Coronary artery (tissue), 2 donors: ENCODE results near the gene CEACAM16.

Source experiments
- DNase-seq: peaks from one replicate; pipeline ENCODE4 v3.0.0-alpha.2; 2017; ENCODE audit warnings: low spot score
- H3K27ac ChIP-seq, 2 donors: fragments of 200-600 bp; sonication (generic); one replicate each; pipeline ENCODE4 v1.5.1; 2016 to 2019
- H3K4me3 ChIP-seq: fragments of 200-600 bp; sonication (generic); 2 replicates; pipeline ENCODE4 v1.5.1; 2016; ENCODE audit warnings: mild to moderate bottlenecking, moderate library complexity
- TF ChIP-seq, protein P1 (sequence below): fragments of 200-600 bp; sonication (generic); IDR thresholded peaks from one replicate; pipeline ENCODE4 v1.5.1; 2019; ENCODE audit warnings: antibody characterized with exemption

CEACAM16 gene

DNA sequence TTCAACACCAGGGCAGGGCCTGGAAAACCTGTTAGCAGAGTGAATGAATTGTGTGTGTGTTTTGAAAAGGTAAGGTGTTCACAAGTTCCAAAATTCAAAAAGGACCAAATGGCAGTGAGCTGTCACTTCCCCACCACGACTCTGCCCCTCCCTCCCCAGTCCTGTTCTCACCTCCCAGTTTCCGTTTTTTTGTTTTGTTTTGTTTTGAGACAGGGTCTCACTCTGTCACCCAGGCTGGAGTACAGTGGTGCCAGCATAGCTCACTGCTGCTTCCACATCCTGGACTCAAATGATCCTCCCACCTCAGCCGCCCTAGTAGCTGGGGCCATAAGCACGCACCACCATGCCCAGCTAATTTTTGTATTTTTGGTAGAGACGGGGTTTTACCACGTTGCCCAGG, 29.2 kb downstream of the CEACAM16 start:
- no peak overlapping the region for H3K27ac ChIP-seq
- DNase-seq, result no peak
- TF ChIP-seq, protein P1, sequence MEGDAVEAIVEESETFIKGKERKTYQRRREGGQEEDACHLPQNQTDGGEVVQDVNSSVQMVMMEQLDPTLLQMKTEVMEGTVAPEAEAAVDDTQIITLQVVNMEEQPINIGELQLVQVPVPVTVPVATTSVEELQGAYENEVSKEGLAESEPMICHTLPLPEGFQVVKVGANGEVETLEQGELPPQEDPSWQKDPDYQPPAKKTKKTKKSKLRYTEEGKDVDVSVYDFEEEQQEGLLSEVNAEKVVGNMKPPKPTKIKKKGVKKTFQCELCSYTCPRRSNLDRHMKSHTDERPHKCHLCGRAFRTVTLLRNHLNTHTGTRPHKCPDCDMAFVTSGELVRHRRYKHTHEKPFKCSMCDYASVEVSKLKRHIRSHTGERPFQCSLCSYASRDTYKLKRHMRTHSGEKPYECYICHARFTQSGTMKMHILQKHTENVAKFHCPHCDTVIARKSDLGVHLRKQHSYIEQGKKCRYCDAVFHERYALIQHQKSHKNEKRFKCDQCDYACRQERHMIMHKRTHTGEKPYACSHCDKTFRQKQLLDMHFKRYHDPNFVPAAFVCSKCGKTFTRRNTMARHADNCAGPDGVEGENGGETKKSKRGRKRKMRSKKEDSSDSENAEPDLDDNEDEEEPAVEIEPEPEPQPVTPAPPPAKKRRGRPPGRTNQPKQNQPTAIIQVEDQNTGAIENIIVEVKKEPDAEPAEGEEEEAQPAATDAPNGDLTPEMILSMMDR, result no peak

DNA sequence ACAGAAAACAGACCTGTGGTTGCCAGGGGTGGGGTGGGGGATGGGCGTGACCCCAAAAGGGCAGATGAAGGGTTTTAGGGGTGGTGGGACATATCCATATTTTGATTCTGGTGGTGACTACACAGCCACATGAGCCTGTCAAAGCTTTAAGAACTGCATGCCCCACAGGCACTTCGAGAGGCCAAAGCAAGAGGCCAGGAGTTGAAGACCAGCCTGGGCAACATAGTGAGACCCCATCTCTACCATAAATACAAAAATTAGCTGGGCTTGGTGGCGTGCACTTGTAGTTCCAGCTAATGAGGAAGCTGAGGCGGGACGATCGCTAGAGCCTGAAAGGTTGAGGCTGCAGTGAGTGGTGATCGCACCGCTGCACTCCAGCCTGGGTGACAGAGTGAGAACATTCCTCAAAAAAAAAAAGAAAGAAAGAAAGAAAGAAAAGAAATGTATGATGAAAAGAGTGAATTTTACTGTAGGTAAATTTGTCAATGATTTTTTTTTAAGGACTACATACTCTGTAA, 30.6 kb downstream of the CEACAM16 start:
- H3K4me3 ChIP-seq, result no peak overlapping the region
- no peak for DNase-seq
- TF ChIP-seq, protein P1, result no peak
- H3K27ac ChIP-seq, result no peak overlapping the region

More for the DNA sequence above, 29.2 kb downstream of the CEACAM16 start:
- no peak overlapping the region for H3K4me3 ChIP-seq

DNA sequence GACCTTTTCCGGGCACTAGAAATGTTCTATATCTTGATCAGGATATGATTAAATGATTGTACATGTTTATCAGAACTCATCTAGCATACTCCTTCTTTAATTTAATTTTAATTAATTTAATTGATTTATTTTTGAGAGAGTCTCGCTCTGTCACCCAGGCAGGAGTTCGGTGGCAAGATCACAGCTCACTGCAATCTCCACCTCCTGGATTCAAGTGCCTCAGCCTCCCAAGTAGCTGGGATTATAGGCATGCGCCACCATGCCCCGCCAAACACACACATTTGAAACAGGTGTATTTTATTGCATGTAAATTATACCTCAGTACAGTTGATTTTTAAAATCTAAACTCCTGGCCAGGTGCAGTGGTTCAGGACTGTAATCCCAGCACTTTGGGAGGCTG, 32.1 kb downstream of the CEACAM16 start:
- TF ChIP-seq, protein P1, result no peak
- no peak for DNase-seq
- no peak overlapping the region for H3K27ac ChIP-seq
- H3K4me3 ChIP-seq, result no peak overlapping the region

DNA sequence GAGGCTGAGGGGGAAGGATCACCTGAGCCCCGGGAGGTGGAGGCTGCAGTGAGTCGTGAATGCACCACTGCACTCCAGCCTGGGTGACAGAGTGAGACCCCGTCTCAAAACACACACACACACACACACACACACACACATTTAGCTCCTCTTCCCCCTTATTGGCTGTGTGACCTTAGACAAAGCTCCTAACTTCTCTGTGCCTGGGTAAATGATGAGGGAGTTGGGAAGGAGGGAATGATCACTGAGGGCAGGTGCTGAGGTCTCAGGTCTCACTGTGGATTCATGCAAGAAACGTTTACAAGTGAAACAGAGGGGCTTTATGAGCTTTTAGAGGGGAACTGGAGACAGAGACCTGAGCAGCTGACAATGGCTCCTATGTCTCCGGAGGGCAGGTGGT, 32.7 kb downstream of the CEACAM16 start:
- H3K4me3 ChIP-seq, result no peak overlapping the region
- DNase-seq, result no peak
- H3K27ac ChIP-seq, result no peak overlapping the region
- TF ChIP-seq, protein P1, result no peak

DNA sequence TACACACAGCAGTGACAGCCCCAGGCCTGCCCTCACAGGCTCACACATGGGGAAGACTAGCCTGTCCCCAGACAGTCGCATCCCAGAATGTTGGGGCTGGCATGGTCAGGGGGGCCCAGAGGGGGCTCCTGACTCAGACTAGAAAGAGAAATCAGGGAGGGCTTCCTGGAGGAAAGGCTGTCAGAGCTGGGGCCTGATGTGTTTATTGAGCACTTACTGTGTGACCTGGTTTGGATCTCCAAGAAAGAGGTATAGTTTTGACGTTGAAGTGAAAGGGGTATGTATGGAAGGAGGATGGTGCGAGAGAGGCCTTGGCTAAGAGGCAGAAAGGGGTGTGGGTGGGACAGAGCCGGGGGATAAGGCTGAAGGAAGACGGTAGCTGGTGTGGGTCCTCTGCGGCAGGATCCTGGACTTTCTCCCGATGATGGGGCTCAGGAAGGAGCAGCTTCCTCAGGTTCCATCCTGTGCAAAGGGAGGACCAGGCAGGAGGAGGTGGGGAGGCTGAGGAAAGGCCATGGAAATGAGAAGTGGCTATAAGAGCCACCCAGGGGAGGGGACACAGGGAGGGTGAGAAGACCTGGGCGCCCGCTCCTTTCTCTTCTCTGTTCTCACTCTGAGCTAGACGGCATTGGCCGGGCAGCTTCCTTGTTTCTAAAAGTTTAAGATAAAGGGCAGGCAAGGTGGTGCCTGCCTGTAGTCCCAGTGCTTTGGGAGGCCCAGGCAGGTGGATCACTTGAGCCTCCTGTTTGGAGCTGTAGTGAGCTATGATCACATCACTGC, 33.5 kb downstream of the CEACAM16 start:
- Histone ChIP-seq H3K4me3 (no peak overlapping the region), H3K27ac (no peak overlapping the region)
- DNase-seq, result no peak
- TF ChIP-seq, protein P1, result no peak

DNA sequence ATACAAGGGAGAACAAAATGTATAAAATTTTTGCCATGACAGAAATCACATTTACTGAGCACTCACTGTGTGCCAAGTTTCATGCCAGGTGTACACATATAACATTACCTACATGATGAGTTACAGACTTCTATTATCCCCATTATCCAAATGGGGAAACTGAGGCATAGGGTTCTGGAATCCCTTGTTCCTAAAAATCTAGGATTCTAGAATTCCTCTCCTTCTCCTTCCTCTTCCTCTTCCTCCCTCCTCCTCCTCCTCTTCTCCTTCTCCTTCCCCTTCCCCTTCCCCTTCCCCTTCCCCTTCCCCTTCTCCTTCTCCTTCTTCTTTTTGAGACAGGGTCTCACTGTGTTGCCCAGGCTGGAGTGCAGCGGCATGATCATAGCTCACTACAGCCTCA, 35.4 kb downstream of the CEACAM16 start:
- no peak overlapping the region for H3K27ac ChIP-seq

More for the DNA sequence above, 35.4 kb downstream of the CEACAM16 start:
- H3K4me3 ChIP-seq, result no peak overlapping the region
- no peak for DNase-seq
- TF ChIP-seq, protein P1, result no peak
